UCSD-AML1 (cell line): ENCODE measurements around the gene RPRD1A.
"Not testable (repeated sequence)": the region's sequence is repeated elsewhere in the genome, so short reads cannot be mapped to it uniquely, and the experiment has no call there.

Experiments
- DNase-seq: peaks from one replicate; lab custom pipeline; 2025; ENCODE audit not compliant: unreplicated experiment; lab: John Stamatoyannopoulos, UW

Gene RPRD1A

GRCh38 chr18:36078751-36079529 lies 11.6 kb upstream of the RPRD1A start:
- DNase-seq: no peak

GRCh38 chr18:36077764-36078163 lies 10.4 kb upstream of the RPRD1A start:
- not testable (repeated sequence) for DNase-seq

GRCh38 chr18:36075862-36076587 lies 8.7 kb upstream of the RPRD1A start:
- no peak for DNase-seq

- no peak for DNase-seq
These were observed 7.1 kb upstream of the RPRD1A start for GRCh38 chr18:36074435-36074834.

- DNase-seq: no peak
These were observed 6.3 kb upstream of the RPRD1A start for GRCh38 chr18:36073676-36074075.

- not testable (repeated sequence) for DNase-seq
These were observed 5.0 kb upstream of the RPRD1A start for GRCh38 chr18:36072406-36072805.

- no peak for DNase-seq
These were observed 689 bp downstream of the RPRD1A start for GRCh38 chr18:36066686-36067054.

GRCh38 chr18:36066001-36066400 lies 1.4 kb downstream of the RPRD1A start:
- DNase-seq: no peak

- DNase-seq: not testable (repeated sequence)
These were observed 2.6 kb downstream of the RPRD1A start for GRCh38 chr18:36064809-36065079.

- DNase-seq: no peak
These were observed 3.1 kb downstream of the RPRD1A start for GRCh38 chr18:36064027-36064808.

- no peak for DNase-seq
These were observed 8.7 kb downstream of the RPRD1A start for GRCh38 chr18:36058674-36059073.

GRCh38 chr18:36051760-36052159 lies 15.6 kb downstream of the RPRD1A start:
- DNase-seq: no peak

GRCh38 chr18:36050479-36050878 lies 16.9 kb downstream of the RPRD1A start:
- no peak for DNase-seq

GRCh38 chr18:36047521-36047920 lies 19.8 kb downstream of the RPRD1A start:
- DNase-seq: no peak

GRCh38 chr18:36046898-36047297 lies 20.5 kb downstream of the RPRD1A start:
- DNase-seq: no peak

- no peak for DNase-seq
These were observed 21.9 kb downstream of the RPRD1A start for GRCh38 chr18:36045241-36045991.

- DNase-seq: no peak
These were observed 24.2 kb downstream of the RPRD1A start for GRCh38 chr18:36043153-36043552.

- no peak for DNase-seq
These were observed 26.2 kb downstream of the RPRD1A start for GRCh38 chr18:36041146-36041545.

GRCh38 chr18:36038102-36038663 lies 29.2 kb downstream of the RPRD1A start:
- DNase-seq: no peak

GRCh38 chr18:36035253-36035652 lies 32.1 kb downstream of the RPRD1A start:
- no peak for DNase-seq
